ENCODE measurements around the gene SPOCK1. TPM values are rescaled to one million over a fixed set of nuclear protein-coding genes. Genes with fewer than 3 reads are reported as not detected.

The SPOCK1 gene
- total RNA-seq, 4 donors from 2014 or later, result 8.6 to 34.8 (median 13.2) TPM

DNA sequence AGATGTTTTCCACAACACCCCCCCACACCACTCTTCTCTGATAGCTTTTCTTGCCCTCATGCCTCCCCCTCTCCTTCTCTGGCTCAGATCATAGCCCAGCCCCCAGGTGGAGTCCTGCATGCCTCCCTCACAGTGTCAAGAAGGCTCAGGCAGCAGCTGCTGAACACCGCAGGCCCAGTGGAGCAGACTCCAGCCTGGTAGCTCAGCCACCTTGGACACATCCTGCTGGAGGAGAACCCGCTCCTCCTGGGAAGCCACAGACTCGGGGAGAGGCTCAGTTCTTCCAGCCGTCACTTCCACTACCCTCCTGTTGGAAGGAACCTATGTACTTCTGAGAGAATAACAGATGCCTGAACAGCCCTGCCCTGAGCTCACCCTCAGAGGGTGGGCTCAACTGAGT lies 143.4 kb downstream of the SPOCK1 start:
- no peak for TF ChIP-seq POLR2A (IDR thresholded peaks at IDR 0.05)
- TF ChIP-seq POLR2AphosphoS5 (IDR thresholded peaks at IDR 0.05), result no peak
- TF ChIP-seq, protein P1, sequence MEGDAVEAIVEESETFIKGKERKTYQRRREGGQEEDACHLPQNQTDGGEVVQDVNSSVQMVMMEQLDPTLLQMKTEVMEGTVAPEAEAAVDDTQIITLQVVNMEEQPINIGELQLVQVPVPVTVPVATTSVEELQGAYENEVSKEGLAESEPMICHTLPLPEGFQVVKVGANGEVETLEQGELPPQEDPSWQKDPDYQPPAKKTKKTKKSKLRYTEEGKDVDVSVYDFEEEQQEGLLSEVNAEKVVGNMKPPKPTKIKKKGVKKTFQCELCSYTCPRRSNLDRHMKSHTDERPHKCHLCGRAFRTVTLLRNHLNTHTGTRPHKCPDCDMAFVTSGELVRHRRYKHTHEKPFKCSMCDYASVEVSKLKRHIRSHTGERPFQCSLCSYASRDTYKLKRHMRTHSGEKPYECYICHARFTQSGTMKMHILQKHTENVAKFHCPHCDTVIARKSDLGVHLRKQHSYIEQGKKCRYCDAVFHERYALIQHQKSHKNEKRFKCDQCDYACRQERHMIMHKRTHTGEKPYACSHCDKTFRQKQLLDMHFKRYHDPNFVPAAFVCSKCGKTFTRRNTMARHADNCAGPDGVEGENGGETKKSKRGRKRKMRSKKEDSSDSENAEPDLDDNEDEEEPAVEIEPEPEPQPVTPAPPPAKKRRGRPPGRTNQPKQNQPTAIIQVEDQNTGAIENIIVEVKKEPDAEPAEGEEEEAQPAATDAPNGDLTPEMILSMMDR (IDR thresholded peaks at IDR 0.05), result no peak
- no peak for TF ChIP-seq EP300 (IDR thresholded peaks at IDR 0.05; ENCODE audit: low read depth)
- DNase-seq, result no peak
- in situ Hi-C loops (cut with MboI; ENCODE audit: low pct_ligation_motif_present in 1 of 4, low pct_unique_long_range_greater_than_20kb in 1 of 4, low sequenced_read_pairs in 3 of 4), result no loop called here
- Histone ChIP-seq H3K9me3 (no peaks in the 10 kb centered on the region), H3K27ac (no peak overlapping the region), H3K4me3 (no peak overlapping the region), H3K36me3 (no peaks in the 10 kb centered on the region), H3K27me3 (no peaks in the 10 kb centered on the region), H3K4me1 (no peaks in the 10 kb centered on the region)
- WGBS, 2 donors (ENCODE audit: low coverage in 1 of 2), result 84% methylated on average over 4 of the region's 4 CpGs; no CpG with 5 or more reads in 1 of the 2 donors
- intact Hi-C loops (cut with DNase I; ENCODE audit: low total_unique reads), result no loop called here

DNA sequence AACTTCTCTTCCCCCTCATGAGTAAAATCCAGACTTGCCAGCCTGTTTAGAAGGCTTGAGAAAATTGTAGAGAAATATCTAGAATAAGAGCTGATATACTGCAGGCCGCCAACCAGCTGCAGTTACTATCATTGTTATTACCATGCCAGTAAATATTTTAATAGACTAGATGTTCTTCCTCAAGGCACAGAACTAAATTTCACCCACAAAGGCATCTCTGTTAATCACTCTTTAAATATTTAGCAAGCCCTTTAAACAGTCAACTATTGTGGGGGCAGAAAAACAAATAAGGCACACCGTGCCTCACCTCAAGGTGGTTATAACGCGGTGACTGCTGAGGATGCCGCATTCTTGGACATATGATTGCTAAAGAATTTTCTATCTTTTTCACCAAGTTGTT lies 147.0 kb downstream of the SPOCK1 start:
- no peaks in the 10 kb centered on the region for H3K4me1 ChIP-seq
- in situ Hi-C loops (cut with MboI; ENCODE audit: low pct_ligation_motif_present in 1 of 4, low pct_unique_long_range_greater_than_20kb in 1 of 4, low sequenced_read_pairs in 3 of 4) (no loop called here), intact Hi-C loops (cut with DNase I; ENCODE audit: low total_unique reads) (no loop called here)
- TF ChIP-seq POLR2AphosphoS5 (IDR thresholded peaks at IDR 0.05), result no peak
- no peak for TF ChIP-seq EP300 (IDR thresholded peaks at IDR 0.05; ENCODE audit: low read depth)
- TF ChIP-seq, protein P1 (IDR thresholded peaks at IDR 0.05), result no peak
- TF ChIP-seq POLR2A (IDR thresholded peaks at IDR 0.05), result no peak
- no peaks in the 10 kb centered on the region for H3K27me3 ChIP-seq
- H3K36me3 ChIP-seq, result no peaks in the 10 kb centered on the region
- WGBS, 2 donors (ENCODE audit: low coverage in 1 of 2), result 71 to 77% methylated on average over 4 to 5 of the region's 5 CpGs
- no peak for DNase-seq
- H3K27ac ChIP-seq, result no peak overlapping the region
- no peaks in the 10 kb centered on the region for H3K9me3 ChIP-seq
- no peak overlapping the region for H3K4me3 ChIP-seq

DNA sequence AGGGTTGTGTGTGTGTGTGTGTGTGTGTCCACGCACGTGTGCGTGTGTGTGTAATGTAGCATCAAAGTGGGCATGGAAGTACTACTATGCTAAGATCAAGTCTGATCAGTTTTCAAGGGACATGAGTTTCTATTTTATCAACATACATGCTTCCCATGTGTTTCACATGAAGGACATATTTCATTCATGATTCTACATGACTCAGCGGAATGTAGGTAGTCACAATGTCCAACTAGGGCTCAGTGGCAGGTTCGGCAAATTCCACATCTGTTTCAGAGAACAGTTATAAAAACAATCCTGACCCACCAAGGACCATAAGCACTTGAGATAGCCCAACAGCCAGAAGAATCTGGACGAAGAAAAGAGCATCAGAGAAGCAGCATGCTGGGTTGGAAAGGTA lies 148.3 kb downstream of the SPOCK1 start:
- WGBS, 2 donors (ENCODE audit: low coverage in 1 of 2), result 55 to 72% methylated on average over 4 to 6 of the region's 6 CpGs
- Histone ChIP-seq H3K36me3 (no peaks in the 10 kb centered on the region), H3K4me3 (no peak overlapping the region), H3K9me3 (no peaks in the 10 kb centered on the region), H3K27ac (no peak overlapping the region), H3K4me1 (no peaks in the 10 kb centered on the region), H3K27me3 (no peaks in the 10 kb centered on the region)
- in situ Hi-C loops (cut with MboI; ENCODE audit: low pct_ligation_motif_present in 1 of 4, low pct_unique_long_range_greater_than_20kb in 1 of 4, low sequenced_read_pairs in 3 of 4), result no loop called here
- no peak for DNase-seq
- TF ChIP-seq EP300 (IDR thresholded peaks at IDR 0.05; ENCODE audit: low read depth) (no peak), POLR2A (IDR thresholded peaks at IDR 0.05) (no peak), POLR2AphosphoS5 (IDR thresholded peaks at IDR 0.05) (no peak)
- TF ChIP-seq, protein P1 (IDR thresholded peaks at IDR 0.05), result no peak
- intact Hi-C loops (cut with DNase I; ENCODE audit: low total_unique reads), result no loop called here

DNA sequence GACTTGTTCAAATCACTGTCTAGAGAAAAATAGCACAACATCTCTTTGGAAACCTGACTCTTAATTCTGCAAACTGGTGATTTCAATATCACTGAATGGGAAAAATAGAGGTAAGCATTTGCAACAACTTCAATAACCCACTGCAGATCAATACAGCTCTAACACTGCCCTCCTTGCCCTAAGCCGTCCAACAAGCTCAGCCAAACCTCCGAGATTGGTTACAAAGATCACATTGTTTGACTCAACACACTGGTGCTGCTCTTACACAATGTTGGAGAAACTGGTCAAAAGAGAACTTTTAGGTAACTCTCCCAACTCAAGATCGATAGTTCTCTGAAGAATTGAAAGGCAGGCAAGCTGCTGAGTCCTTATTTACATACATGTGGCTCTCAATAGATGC lies 150.4 kb downstream of the SPOCK1 start:
- no peaks in the 10 kb centered on the region for H3K9me3 ChIP-seq
- no peaks in the 10 kb centered on the region for H3K4me1 ChIP-seq
- H3K36me3 ChIP-seq, result no peaks in the 10 kb centered on the region
- TF ChIP-seq POLR2A (IDR thresholded peaks at IDR 0.05), result no peak
- TF ChIP-seq, protein P1 (IDR thresholded peaks at IDR 0.05), result no peak
- no peak for TF ChIP-seq EP300 (IDR thresholded peaks at IDR 0.05; ENCODE audit: low read depth)
- TF ChIP-seq POLR2AphosphoS5 (IDR thresholded peaks at IDR 0.05), result no peak
- no peak for DNase-seq
- in situ Hi-C loops (cut with MboI; ENCODE audit: low pct_ligation_motif_present in 1 of 4, low pct_unique_long_range_greater_than_20kb in 1 of 4, low sequenced_read_pairs in 3 of 4) (no loop called here), intact Hi-C loops (cut with DNase I; ENCODE audit: low total_unique reads) (loop anchor here (10.0 kb wide), 1 partner anchor 146 kb away; the partner anchor contains the start of gene SPOCK1)
- no peak overlapping the region for H3K27ac ChIP-seq
- no peak overlapping the region for H3K4me3 ChIP-seq
- 52 to 80% methylated on average over 3 of the region's 3 CpGs for WGBS, 2 donors (ENCODE audit: low coverage in 1 of 2)
- no peaks in the 10 kb centered on the region for H3K27me3 ChIP-seq

Data from transverse colon (tissue), 4 donors.